ENCODE data around the gene TMEM163. TPM values are rescaled to one million over a fixed set of nuclear protein-coding genes. Genes with fewer than 3 reads are reported as not detected.

Gene TMEM163
- total RNA-seq, 1 donor from 2014 or later, result 6.0 TPM

GRCh38 chr2:134499307-134499926 lies 219.4 kb downstream of the TMEM163 start:
- no peak for ATAC-seq (ENCODE audit: low read depth)
- peaks cover 2% of the 10 kb centered on the region for H3K36me3 Mint-ChIP-seq (ENCODE audit: low read depth)

DNA sequence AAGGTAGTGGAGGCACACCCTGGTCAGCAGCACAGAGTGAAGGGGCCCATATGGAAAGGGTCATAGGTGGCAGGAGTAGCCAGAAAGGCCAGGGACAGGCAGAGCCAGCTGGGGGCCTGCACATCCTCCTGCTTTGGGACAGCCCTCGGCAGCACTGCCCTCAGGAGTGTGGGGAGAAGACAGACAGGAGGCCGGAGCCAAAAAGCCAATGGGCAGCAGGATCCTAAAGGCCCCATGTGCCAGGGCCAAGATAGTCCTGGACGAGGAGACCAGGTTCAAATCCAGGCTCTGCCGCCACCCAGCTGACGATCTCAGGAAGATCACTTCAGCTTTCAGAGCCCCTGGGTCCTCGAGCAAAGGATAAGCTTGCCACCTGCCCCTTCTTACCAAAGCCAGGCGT lies 220.1 kb downstream of the TMEM163 start:
- DNase-seq (no peak), ATAC-seq (ENCODE audit: low read depth) (no peak)
- Mint-ChIP-seq H3K27ac (no peak overlapping the region), H3K27me3 (no peaks in the 10 kb centered on the region), H3K4me1 (no peaks in the 10 kb centered on the region), H3K4me3 (no peak overlapping the region), H3K9me3 (no peaks in the 10 kb centered on the region), H3K36me3 (ENCODE audit: low read depth) (peaks cover 2% of the 10 kb centered on the region)
- intact Hi-C loops (cut with micrococcal nuclease), result no loop called here
- ChIA-PET POLR2A (no interaction called here), CTCF (no interaction called here)
- TF ChIP-seq, protein P1, sequence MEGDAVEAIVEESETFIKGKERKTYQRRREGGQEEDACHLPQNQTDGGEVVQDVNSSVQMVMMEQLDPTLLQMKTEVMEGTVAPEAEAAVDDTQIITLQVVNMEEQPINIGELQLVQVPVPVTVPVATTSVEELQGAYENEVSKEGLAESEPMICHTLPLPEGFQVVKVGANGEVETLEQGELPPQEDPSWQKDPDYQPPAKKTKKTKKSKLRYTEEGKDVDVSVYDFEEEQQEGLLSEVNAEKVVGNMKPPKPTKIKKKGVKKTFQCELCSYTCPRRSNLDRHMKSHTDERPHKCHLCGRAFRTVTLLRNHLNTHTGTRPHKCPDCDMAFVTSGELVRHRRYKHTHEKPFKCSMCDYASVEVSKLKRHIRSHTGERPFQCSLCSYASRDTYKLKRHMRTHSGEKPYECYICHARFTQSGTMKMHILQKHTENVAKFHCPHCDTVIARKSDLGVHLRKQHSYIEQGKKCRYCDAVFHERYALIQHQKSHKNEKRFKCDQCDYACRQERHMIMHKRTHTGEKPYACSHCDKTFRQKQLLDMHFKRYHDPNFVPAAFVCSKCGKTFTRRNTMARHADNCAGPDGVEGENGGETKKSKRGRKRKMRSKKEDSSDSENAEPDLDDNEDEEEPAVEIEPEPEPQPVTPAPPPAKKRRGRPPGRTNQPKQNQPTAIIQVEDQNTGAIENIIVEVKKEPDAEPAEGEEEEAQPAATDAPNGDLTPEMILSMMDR (IDR thresholded peaks at IDR 0.05), result no peak

More at GRCh38 chr2:134499307-134499926, 219.4 kb downstream of the TMEM163 start:
- H3K9me3 Mint-ChIP-seq, result no peaks in the 10 kb centered on the region
- CTCF ChIA-PET, result no interaction called here
- TF ChIP-seq, protein P1 (IDR thresholded peaks at IDR 0.05), result no peak
- POLR2A ChIA-PET, result no interaction called here
- no peaks in the 10 kb centered on the region for H3K27me3 Mint-ChIP-seq
- intact Hi-C loops (cut with micrococcal nuclease), result no loop called here
- no peak for DNase-seq
- no peaks in the 10 kb centered on the region for H3K4me1 Mint-ChIP-seq
- no peak overlapping the region for H3K27ac Mint-ChIP-seq
- H3K4me3 Mint-ChIP-seq, result no peak overlapping the region

DNA sequence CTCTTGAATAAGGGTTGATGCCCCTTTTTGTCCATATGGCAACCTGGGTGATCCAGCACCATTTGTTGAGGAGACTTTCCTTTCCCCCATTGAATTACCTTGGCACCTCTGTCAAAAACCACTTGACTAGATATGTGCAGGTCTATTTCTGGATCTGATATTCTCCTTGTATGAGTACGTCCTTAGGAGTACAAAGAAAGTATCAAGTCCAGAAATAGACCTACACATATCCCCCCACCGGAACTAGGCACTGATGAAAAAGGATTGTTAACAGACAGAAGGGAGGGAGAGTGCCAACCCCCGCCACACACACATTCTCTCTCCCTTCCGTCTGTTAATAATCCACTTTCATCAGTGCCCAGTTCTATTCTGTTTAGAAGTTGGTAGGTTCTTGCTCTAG lies 225.0 kb downstream of the TMEM163 start:
- no peaks in the 10 kb centered on the region for H3K27me3 Mint-ChIP-seq
- no peak for ATAC-seq (ENCODE audit: low read depth)
- H3K27ac Mint-ChIP-seq, result no peak overlapping the region
- no peak for DNase-seq
- intact Hi-C loops (cut with micrococcal nuclease), result no loop called here
- ChIA-PET CTCF (no interaction called here), POLR2A (no interaction called here)
- H3K9me3 Mint-ChIP-seq, result no peaks in the 10 kb centered on the region
- H3K4me3 Mint-ChIP-seq, result no peak overlapping the region
- H3K36me3 Mint-ChIP-seq (ENCODE audit: low read depth), result no peaks in the 10 kb centered on the region
- TF ChIP-seq, protein P1 (IDR thresholded peaks at IDR 0.05), result no peak
- H3K4me1 Mint-ChIP-seq, result no peaks in the 10 kb centered on the region

DNA sequence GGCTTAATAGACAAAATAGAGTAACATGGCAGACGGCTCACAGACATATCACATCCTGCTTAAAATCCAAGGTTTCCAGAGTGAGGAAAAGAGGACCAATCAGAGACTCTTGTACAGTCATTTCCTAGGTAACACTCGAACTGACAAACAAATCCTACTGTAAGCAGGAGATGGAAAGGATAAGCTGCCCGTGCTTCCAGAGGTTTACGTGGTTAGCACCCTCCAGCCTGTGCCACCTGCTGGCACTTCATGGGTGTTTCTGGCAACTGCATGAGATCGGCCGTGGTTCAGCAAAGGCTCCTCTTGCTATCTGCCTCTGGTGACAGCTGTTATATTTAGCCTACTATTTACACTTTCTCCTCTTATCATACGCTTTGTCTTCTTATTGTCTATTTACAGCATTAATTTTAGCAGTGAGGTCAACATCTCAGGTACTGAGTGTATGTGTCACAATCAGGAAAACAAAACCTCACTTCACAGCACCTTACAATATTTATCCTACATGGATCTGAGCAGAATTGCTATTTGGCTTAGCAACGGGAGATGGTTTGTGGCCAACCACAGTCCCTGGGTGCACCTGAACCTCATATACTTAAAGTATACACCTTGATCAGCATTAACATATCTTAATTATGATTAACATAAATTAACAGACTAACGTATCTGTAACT lies 226.9 kb downstream of the TMEM163 start:
- CTCF ChIA-PET, result no interaction called here

DNA sequence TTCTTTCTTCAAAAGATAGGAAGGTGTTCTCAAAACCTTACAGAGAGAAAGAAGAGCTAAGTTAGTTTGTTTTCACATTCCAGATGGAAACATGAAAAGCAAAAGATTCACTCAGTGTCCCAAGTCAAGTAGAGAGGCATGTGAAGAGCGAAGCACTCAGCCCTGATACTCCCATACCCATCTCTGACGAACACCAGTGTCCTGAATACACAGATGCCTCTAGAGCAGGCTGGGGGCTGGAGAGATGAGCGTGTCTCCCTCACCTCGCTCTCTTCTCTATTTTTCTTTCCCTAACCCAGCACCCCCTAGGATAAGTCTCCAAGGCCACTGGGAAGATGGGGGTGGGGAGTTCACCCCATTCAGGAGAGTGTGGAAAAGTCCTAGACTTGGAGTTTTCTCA lies 227.8 kb downstream of the TMEM163 start:
- TF ChIP-seq, protein P1 (IDR thresholded peaks at IDR 0.05), result no peak
- ATAC-seq (ENCODE audit: low read depth) (no peak), DNase-seq (no peak)
- intact Hi-C loops (cut with micrococcal nuclease), result no loop called here
- Mint-ChIP-seq H3K9me3 (no peaks in the 10 kb centered on the region), H3K4me1 (no peaks in the 10 kb centered on the region), H3K36me3 (ENCODE audit: low read depth) (no peaks in the 10 kb centered on the region), H3K4me3 (no peak overlapping the region), H3K27me3 (no peaks in the 10 kb centered on the region), H3K27ac (no peak overlapping the region)
- CTCF ChIA-PET, result no interaction called here
- POLR2A ChIA-PET, result interaction anchor here (1.1 kb wide), 1 partner anchor 9 kb away, joined by 3 read pairs; no protein-coding TSS in a partner anchor

More for the DNA sequence above, 226.9 kb downstream of the TMEM163 start:
- H3K9me3 Mint-ChIP-seq, result no peaks in the 10 kb centered on the region
- intact Hi-C loops (cut with micrococcal nuclease), result no loop called here
- H3K36me3 Mint-ChIP-seq (ENCODE audit: low read depth), result no peaks in the 10 kb centered on the region
- H3K27ac Mint-ChIP-seq, result no peak overlapping the region
- no peak for ATAC-seq (ENCODE audit: low read depth)
- H3K27me3 Mint-ChIP-seq, result no peaks in the 10 kb centered on the region
- TF ChIP-seq, protein P1 (IDR thresholded peaks at IDR 0.05), result no peak
- no peaks in the 10 kb centered on the region for H3K4me1 Mint-ChIP-seq
- no peak for DNase-seq
- no peak overlapping the region for H3K4me3 Mint-ChIP-seq
- POLR2A ChIA-PET, result no interaction called here

Data from activated B cell treated with CpG ODN at 0.5 μM for 24 hours (primary cell).